Measurements from ENCODE around the gene IL31.
"Not testable (repeated sequence)": the region's sequence is repeated elsewhere in the genome, so short reads cannot be mapped to it uniquely, and the experiment has no call there.

The IL31 gene

GRCh38 chr12:122205053-122205925 lies 31.3 kb upstream of the IL31 start:
- DNase-seq (ENCODE audit: low read depth, low spot score), result no peak
- Histone ChIP-seq H3K9ac (ENCODE audit: insufficient read length, low read depth) (peak overlapping the region; percentile 34), H3K27me3 (ENCODE audit: insufficient read depth, insufficient read length) (peaks cover 46% of the 10 kb centered on the region), H3K36me3 (ENCODE audit: insufficient read depth, insufficient read length, low read length) (peaks cover 41% of the 10 kb centered on the region), H3K9me3 (ENCODE audit: insufficient read depth, low read length) (no peaks in the 10 kb centered on the region), H3K4me1 (ENCODE audit: insufficient read depth, insufficient read length) (peaks cover 31% of the 10 kb centered on the region), H3K4me3 (ENCODE audit: insufficient read length, low read depth) (no peak overlapping the region)
- TF ChIP-seq SUZ12 (IDR thresholded peaks at IDR 0.05; ENCODE audit: extremely low read depth, insufficient read depth, insufficient read length), result no peak

- TF ChIP-seq SUZ12 (IDR thresholded peaks at IDR 0.05; ENCODE audit: extremely low read depth, insufficient read depth, insufficient read length) (no peak), YY1 (IDR thresholded peaks at IDR 0.05; ENCODE audit: insufficient read depth, insufficient read length) (no peak), ZNF274 (IDR thresholded peaks at IDR 0.05; ENCODE audit: low read depth, low read length) (no peak)
- H3K36me3 ChIP-seq (ENCODE audit: insufficient read depth, insufficient read length, low read length), result peaks cover 32% of the 10 kb centered on the region
- peaks cover 46% of the 10 kb centered on the region for H3K27me3 ChIP-seq (ENCODE audit: insufficient read depth, insufficient read length)
- peaks cover 33% of the 10 kb centered on the region for H3K4me1 ChIP-seq (ENCODE audit: insufficient read depth, insufficient read length)
- H3K9ac ChIP-seq (ENCODE audit: insufficient read length, low read depth), result peak overlapping the region; percentile 71
- H3K4me3 ChIP-seq (ENCODE audit: insufficient read length, low read depth), result peak overlapping the region; percentile 48
- no peak for DNase-seq (ENCODE audit: low read depth, low spot score)
- no peaks in the 10 kb centered on the region for H3K9me3 ChIP-seq (ENCODE audit: insufficient read depth, low read length)
Measured at GRCh38 chr12:122204167-122205052, 30.4 kb upstream of the IL31 start.

GRCh38 chr12:122203301-122204166 lies 29.5 kb upstream of the IL31 start, which contains the start of gene B3GNT4:
Gene B3GNT4, plus strand, starts transcription at chr12:122203709. Its CDS starts 910 bp downstream, at chr12:122204619.
- no peak for DNase-seq (ENCODE audit: low read depth, low spot score)
- H3K27me3 ChIP-seq (ENCODE audit: insufficient read depth, insufficient read length), result peaks cover 46% of the 10 kb centered on the region
- peak within 1 kb of the TSS; percentile 48 for H3K4me3 ChIP-seq (ENCODE audit: insufficient read length, low read depth)
- peaks cover 24% of the 10 kb centered on the region for H3K36me3 ChIP-seq (ENCODE audit: insufficient read depth, insufficient read length, low read length)
- H3K4me1 ChIP-seq (ENCODE audit: insufficient read depth, insufficient read length), result peaks cover 33% of the 10 kb centered on the region
- peak within 1 kb of the TSS; percentile 71 for H3K9ac ChIP-seq (ENCODE audit: insufficient read length, low read depth)
- TF ChIP-seq ZNF274 (IDR thresholded peaks at IDR 0.05; ENCODE audit: low read depth, low read length), result no peak
- no peak for TF ChIP-seq YY1 (IDR thresholded peaks at IDR 0.05; ENCODE audit: insufficient read depth, insufficient read length)
- no peak for TF ChIP-seq SUZ12 (IDR thresholded peaks at IDR 0.05; ENCODE audit: extremely low read depth, insufficient read depth, insufficient read length)
- no peaks in the 10 kb centered on the region for H3K9me3 ChIP-seq (ENCODE audit: insufficient read depth, low read length)

DNA sequence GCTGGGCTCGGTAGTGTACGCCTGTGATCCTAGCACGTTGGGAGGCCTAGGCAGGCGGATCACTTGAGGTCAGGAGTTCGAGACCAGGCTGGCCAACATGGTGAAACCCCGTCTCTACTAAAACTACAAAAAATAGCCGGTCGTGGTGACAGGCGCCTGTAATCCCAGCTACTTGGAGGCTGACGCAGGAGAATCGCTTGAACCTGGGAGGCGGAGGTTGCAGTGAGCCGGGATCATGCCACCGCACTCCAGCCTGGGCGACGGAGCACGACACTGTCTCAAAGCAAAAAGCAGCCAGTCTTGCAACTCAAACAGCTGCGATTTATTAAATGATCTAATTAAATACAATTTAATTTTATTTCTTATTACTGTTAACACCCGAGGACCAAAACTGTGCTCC lies 28.8 kb upstream of the IL31 start:
- H3K9me3 ChIP-seq (ENCODE audit: insufficient read depth, low read length); DNase-seq (ENCODE audit: low read depth, low spot score): not testable (repeated sequence)
- Histone ChIP-seq H3K4me3 (ENCODE audit: insufficient read length, low read depth) (peak overlapping the region; percentile 44), H3K4me1 (ENCODE audit: insufficient read depth, insufficient read length) (peaks cover 26% of the 10 kb centered on the region), H3K9ac (ENCODE audit: insufficient read length, low read depth) (peak overlapping the region; percentile 71), H3K36me3 (ENCODE audit: insufficient read depth, insufficient read length, low read length) (peaks cover 16% of the 10 kb centered on the region), H3K27me3 (ENCODE audit: insufficient read depth, insufficient read length) (peaks cover 46% of the 10 kb centered on the region)

- Histone ChIP-seq H3K4me3 (ENCODE audit: insufficient read length, low read depth) (no peak overlapping the region), H3K9me3 (ENCODE audit: insufficient read depth, low read length) (no peaks in the 10 kb centered on the region), H3K9ac (ENCODE audit: insufficient read length, low read depth) (no peak overlapping the region), H3K27me3 (ENCODE audit: insufficient read depth, insufficient read length) (peaks cover 46% of the 10 kb centered on the region), H3K36me3 (ENCODE audit: insufficient read depth, insufficient read length, low read length) (peaks cover 8% of the 10 kb centered on the region), H3K4me1 (ENCODE audit: insufficient read depth, insufficient read length) (peaks cover 21% of the 10 kb centered on the region)
- no peak for TF ChIP-seq YY1 (IDR thresholded peaks at IDR 0.05; ENCODE audit: insufficient read depth, insufficient read length)
- TF ChIP-seq ZNF274 (IDR thresholded peaks at IDR 0.05; ENCODE audit: low read depth, low read length), result no peak
- TF ChIP-seq SUZ12 (IDR thresholded peaks at IDR 0.05; ENCODE audit: extremely low read depth, insufficient read depth, insufficient read length), result no peak
- no peak for DNase-seq (ENCODE audit: low read depth, low spot score)
Measured at GRCh38 chr12:122202017-122202416, 28.0 kb upstream of the IL31 start.

DNA sequence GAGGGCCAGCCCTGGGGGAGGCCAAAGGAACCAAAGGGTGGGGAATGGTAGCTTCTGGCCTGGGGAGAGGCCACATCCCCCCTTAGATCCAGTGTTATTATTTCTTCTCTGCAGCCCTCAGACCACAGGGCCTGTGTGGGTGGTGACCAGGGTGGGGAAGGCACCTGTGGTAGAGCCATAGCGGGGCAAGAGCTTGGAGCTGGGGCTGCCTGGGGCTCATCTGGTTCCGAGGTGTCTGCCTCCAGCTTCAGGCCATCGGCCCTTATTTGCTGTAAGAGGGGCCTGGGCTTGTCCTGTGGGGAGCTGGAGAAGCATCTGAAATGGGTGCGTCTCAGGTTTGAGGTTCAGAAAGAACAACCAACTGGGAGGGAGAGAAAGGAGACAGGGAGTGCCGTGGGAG lies 27.4 kb upstream of the IL31 start:
- Histone ChIP-seq H3K4me3 (ENCODE audit: insufficient read length, low read depth) (no peak overlapping the region), H3K9ac (ENCODE audit: insufficient read length, low read depth) (no peak overlapping the region), H3K36me3 (ENCODE audit: insufficient read depth, insufficient read length, low read length) (peaks cover 3% of the 10 kb centered on the region), H3K4me1 (ENCODE audit: insufficient read depth, insufficient read length) (peaks cover 20% of the 10 kb centered on the region), H3K27me3 (ENCODE audit: insufficient read depth, insufficient read length) (peaks cover 46% of the 10 kb centered on the region), H3K9me3 (ENCODE audit: insufficient read depth, low read length) (no peaks in the 10 kb centered on the region)
- TF ChIP-seq SUZ12 (IDR thresholded peaks at IDR 0.05; ENCODE audit: extremely low read depth, insufficient read depth, insufficient read length) (no peak), YY1 (IDR thresholded peaks at IDR 0.05; ENCODE audit: insufficient read depth, insufficient read length) (no peak), ZNF274 (IDR thresholded peaks at IDR 0.05; ENCODE audit: low read depth, low read length) (no peak)
- DNase-seq (ENCODE audit: low read depth, low spot score), result no peak

Measured in NT2/D1 (cell line).